Measurements from ENCODE around the gene PDS5B.

GRCh38 chr13:32804673-32805230 lies 218.5 kb downstream of the PDS5B start:
- no peak for TF ChIP-seq ZNF624 (tag by site-specific recombination; IDR thresholded peaks at IDR 0.05)
- TF ChIP-seq TCF7L2 (IDR thresholded peaks at IDR 0.05; ENCODE audit: borderline replicate concordance, low read depth, low read length): no peak
- no peak for TF ChIP-seq MYNN (tag by site-specific recombination; IDR thresholded peaks at IDR 0.05; ENCODE audit: borderline replicate concordance)
- no peak for TF ChIP-seq ZNF292 (tag by site-specific recombination; IDR thresholded peaks at IDR 0.05; ENCODE audit: borderline replicate concordance, low read depth)
- TF ChIP-seq ZNF169 (tag by site-specific recombination; IDR thresholded peaks at IDR 0.05): no peak

Data from HEK293 (cell line).